LHCN-M2 (cell line): ENCODE results near the gene ASPSCR1. TPM values are rescaled to one million over a fixed set of nuclear protein-coding genes. Genes with fewer than 3 reads are reported as not detected.

Source experiments
- total RNA-seq: library from RNA; depleted of rRNA; stranded (reverse); fragments of >200 nt; gene quantifications from 2 replicates; pipeline ENCODE4 v1.2.3, GENCODE V29; 2014; rRNA removed

Gene ASPSCR1
- total RNA-seq, 1 experiment from 2014 or later: 25.9 TPM

Other genes with a start within 250 kb of the ASPSCR1 start
- gene GCGR, start 173.5 kb upstream of the ASPSCR1 start, total RNA-seq: not detected in 2 replicates
- gene MCRIP1, start 144.3 kb upstream of the ASPSCR1 start, total RNA-seq: 106 TPM in 2 replicates
- gene PPP1R27, start 142.6 kb upstream of the ASPSCR1 start, total RNA-seq: 1.0 TPM in 1 of 2 replicates, not detected in the other
- gene P4HB, start 117.1 kb upstream of the ASPSCR1 start, total RNA-seq: 1,598 and 3,461 TPM in 2 replicates
- 303 and 305 TPM in 2 replicates for gene ARHGDIA, start 106.3 kb upstream of the ASPSCR1 start, total RNA-seq
- gene ALYREF, start 86.0 kb upstream of the ASPSCR1 start, total RNA-seq: 184 and 190 TPM in 2 replicates
- gene ANAPC11, start 85.9 kb upstream of the ASPSCR1 start, total RNA-seq: 194 and 234 TPM in 2 replicates
- 0.86 and 2.9 TPM in 2 replicates for gene NPB, start 75.4 kb upstream of the ASPSCR1 start, total RNA-seq
- 30.4 and 35.4 TPM in 2 replicates for gene PCYT2, start 66.2 kb upstream of the ASPSCR1 start, total RNA-seq
- gene SIRT7, start 59.5 kb upstream of the ASPSCR1 start, total RNA-seq: 17.3 and 20.0 TPM in 2 replicates
- gene MAFG, start 49.9 kb upstream of the ASPSCR1 start, total RNA-seq: 18.8 and 19.7 TPM in 2 replicates
- gene PYCR1, start 40.3 kb upstream of the ASPSCR1 start, total RNA-seq: 59.1 and 81.4 TPM in 2 replicates
- gene MYADML2, start 30.4 kb upstream of the ASPSCR1 start, total RNA-seq: not detected in 2 replicates
- 0.75 and 0.90 TPM in 2 replicates for gene NOTUM, start 16.4 kb upstream of the ASPSCR1 start, total RNA-seq
- 142 and 155 TPM in 2 replicates for gene CENPX, start 45.2 kb downstream of the ASPSCR1 start, total RNA-seq
- gene LRRC45, start 45.7 kb downstream of the ASPSCR1 start, total RNA-seq: 26.1 and 28.5 TPM in 2 replicates
- 18.1 and 28.7 TPM in 2 replicates for gene RAC3, start 54.0 kb downstream of the ASPSCR1 start, total RNA-seq
- gene DCXR, start 60.1 kb downstream of the ASPSCR1 start, total RNA-seq: 88.0 and 90.5 TPM in 2 replicates
- 31.5 and 35.1 TPM in 2 replicates for gene RFNG, start 74.2 kb downstream of the ASPSCR1 start, total RNA-seq
- 144 and 149 TPM in 2 replicates for gene GPS1, start 74.3 kb downstream of the ASPSCR1 start, total RNA-seq
- gene DUS1L, start 88.2 kb downstream of the ASPSCR1 start, total RNA-seq: 75.8 and 86.1 TPM in 2 replicates
- gene FASN, start 120.6 kb downstream of the ASPSCR1 start, total RNA-seq: 69.0 and 69.2 TPM in 2 replicates
- gene CCDC57, start 235.2 kb downstream of the ASPSCR1 start, total RNA-seq: 11.0 and 13.5 TPM in 2 replicates